Embryonic facial prominence (tissue), 1 donor: ENCODE results near the gene DRAXIN.

Experiments
- DNase-seq: peaks from one replicate; pipeline ENCODE4 v3.0.0-alpha.2; 2016; ENCODE audit errors: extremely low spot score

The DRAXIN gene

GRCh38 chr1:11685210-11685752, 6.2 kb upstream of the DRAXIN start:
- DNase-seq: no peak

- no peak for DNase-seq
Observed at GRCh38 chr1:11688506-11688905, 3.0 kb upstream of the DRAXIN start.

- DNase-seq: no peak
Observed at GRCh38 chr1:11690397-11691301, 861 bp upstream of the DRAXIN start.

GRCh38 chr1:11691928-11692711, 610 bp downstream of the DRAXIN start:
- no peak for DNase-seq

- DNase-seq: no peak
Observed at GRCh38 chr1:11693024-11693590, 1.6 kb downstream of the DRAXIN start.

GRCh38 chr1:11693917-11694316, 2.4 kb downstream of the DRAXIN start:
- no peak for DNase-seq

GRCh38 chr1:11695861-11696260, 4.4 kb downstream of the DRAXIN start:
- DNase-seq: no peak

GRCh38 chr1:11697188-11697892, 5.8 kb downstream of the DRAXIN start:
- DNase-seq: no peak

- no peak for DNase-seq
Observed at GRCh38 chr1:11697893-11698210, 6.3 kb downstream of the DRAXIN start.

- no peak for DNase-seq
Observed at GRCh38 chr1:11700601-11701467, 9.3 kb downstream of the DRAXIN start.

GRCh38 chr1:11701551-11701961, 10.0 kb downstream of the DRAXIN start:
- DNase-seq: no peak

GRCh38 chr1:11701981-11702803, 10.7 kb downstream of the DRAXIN start:
- no peak for DNase-seq

GRCh38 chr1:11703357-11704193, 12.1 kb downstream of the DRAXIN start:
- no peak for DNase-seq

- no peak for DNase-seq
Observed at GRCh38 chr1:11704194-11704529, 12.7 kb downstream of the DRAXIN start.

GRCh38 chr1:11704691-11705475, 13.4 kb downstream of the DRAXIN start:
- DNase-seq: no peak

- DNase-seq: no peak
Observed at GRCh38 chr1:11705596-11705995, 14.1 kb downstream of the DRAXIN start.

- DNase-seq: no peak
Observed at GRCh38 chr1:11706292-11706691, 14.8 kb downstream of the DRAXIN start.

GRCh38 chr1:11707621-11708276, 16.2 kb downstream of the DRAXIN start:
- no peak for DNase-seq
